Ectodermal cell (in vitro differentiated cells): ENCODE results near the gene PID1.

ENCODE experiments used
- H3K27ac ChIP-seq: 2 replicates; pipeline ENCODE4 v1.7.0; 2013; ENCODE audit warnings: mild to moderate bottlenecking, low read depth, low read length; ENCODE audit not compliant: insufficient read depth, poor library complexity, severe bottlenecking
- H3K27me3 ChIP-seq: 2 replicates; pipeline ENCODE4 v1.7.0; 2013; ENCODE audit warnings: mild to moderate bottlenecking, low read length; ENCODE audit not compliant: insufficient read depth, control insufficient read depth, poor library complexity, severe bottlenecking
- H3K36me3 ChIP-seq: one replicate; pipeline ENCODE4 v1.7.0; 2013; ENCODE audit warnings: low read length; ENCODE audit not compliant: control insufficient read depth, insufficient read depth
- H3K4me1 ChIP-seq: one replicate; pipeline ENCODE4 v1.7.0; 2013; ENCODE audit warnings: low read length; ENCODE audit not compliant: control insufficient read depth, insufficient read depth
- H3K4me3 ChIP-seq: 2 replicates; pipeline ENCODE4 v1.7.0; 2013; ENCODE audit warnings: low read depth, low read length, control low read depth; ENCODE audit not compliant: insufficient read depth
- H3K9me3 ChIP-seq: 2 replicates; pipeline ENCODE4 v1.7.0; 2013; ENCODE audit warnings: mild to moderate bottlenecking, low read length, moderate library complexity; ENCODE audit not compliant: control insufficient read depth
- WGBS, 2 experiments: methylation state at CpG; one replicate each; pipeline ENCODE4 v1.1.7; 2013; ENCODE audit warnings: missing lambda C conversion rate in 2 of 2; 5-methylcytosine and 5-hydroxymethylcytosine counted together

Gene PID1

GRCh38 chr2:228974169-228974568 is 296.9 kb downstream of the PID1 start:
- no peak overlapping the region for H3K27ac ChIP-seq
- H3K27me3 ChIP-seq = no peaks in the 10 kb centered on the region
- WGBS, 2 experiments = 92% methylated on average over 1 of the region's 1 CpG; no CpG with 5 or more reads in 1 of the 2 experiments
- no peaks in the 10 kb centered on the region for H3K36me3 ChIP-seq
- no peaks in the 10 kb centered on the region for H3K4me1 ChIP-seq
- no peaks in the 10 kb centered on the region for H3K9me3 ChIP-seq
- no peak overlapping the region for H3K4me3 ChIP-seq
